ENCODE measurements around the gene KCNMB2.
"Not testable (repeated sequence)": the region's sequence is repeated elsewhere in the genome, so short reads cannot be mapped to it uniquely, and the experiment has no call there.

The KCNMB2 gene

DNA sequence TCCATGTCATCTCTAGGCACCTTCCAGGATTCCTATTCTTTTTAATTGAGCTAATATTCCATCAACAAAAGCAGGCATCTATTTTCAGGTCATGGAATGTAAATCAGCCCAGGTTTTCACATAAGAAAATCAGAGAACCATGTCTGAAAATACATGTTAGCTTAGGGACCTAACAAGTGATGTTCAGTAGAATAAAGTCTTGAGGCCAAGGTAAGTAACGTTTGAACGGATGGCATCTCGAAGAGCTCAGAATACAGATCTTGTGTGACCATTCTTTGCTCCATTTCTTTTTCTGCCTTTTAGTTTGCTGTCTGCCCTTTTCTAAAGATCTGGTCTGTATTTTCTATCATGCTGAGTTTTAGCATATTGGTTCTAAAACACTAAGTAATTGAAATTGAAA, 16.5 kb upstream of the KCNMB2 start:
- DNase-seq (ENCODE audit: low read depth in 1 of 2, low spot score in 1 of 2), result no peak

DNA sequence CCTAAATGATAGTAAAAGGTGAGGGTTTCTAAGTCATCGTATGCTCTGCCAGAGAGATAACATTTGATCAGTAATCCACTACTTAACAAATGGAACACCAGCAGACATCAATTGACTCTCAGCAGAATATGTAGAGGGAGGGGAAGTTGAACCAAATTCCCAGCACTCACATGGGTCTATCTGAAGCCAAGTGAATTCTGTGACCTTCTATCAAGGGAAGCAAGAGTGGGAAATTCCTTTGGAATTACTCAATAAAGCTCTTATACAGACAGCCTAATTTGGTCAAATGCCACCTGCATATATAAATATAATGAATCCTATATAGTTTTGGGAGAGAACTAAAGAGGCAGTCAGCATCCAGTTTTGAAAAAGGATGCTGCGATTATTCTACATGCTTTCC, 15.8 kb upstream of the KCNMB2 start:
- DNase-seq (ENCODE audit: low read depth in 1 of 2, low spot score in 1 of 2), result no peak

DNA sequence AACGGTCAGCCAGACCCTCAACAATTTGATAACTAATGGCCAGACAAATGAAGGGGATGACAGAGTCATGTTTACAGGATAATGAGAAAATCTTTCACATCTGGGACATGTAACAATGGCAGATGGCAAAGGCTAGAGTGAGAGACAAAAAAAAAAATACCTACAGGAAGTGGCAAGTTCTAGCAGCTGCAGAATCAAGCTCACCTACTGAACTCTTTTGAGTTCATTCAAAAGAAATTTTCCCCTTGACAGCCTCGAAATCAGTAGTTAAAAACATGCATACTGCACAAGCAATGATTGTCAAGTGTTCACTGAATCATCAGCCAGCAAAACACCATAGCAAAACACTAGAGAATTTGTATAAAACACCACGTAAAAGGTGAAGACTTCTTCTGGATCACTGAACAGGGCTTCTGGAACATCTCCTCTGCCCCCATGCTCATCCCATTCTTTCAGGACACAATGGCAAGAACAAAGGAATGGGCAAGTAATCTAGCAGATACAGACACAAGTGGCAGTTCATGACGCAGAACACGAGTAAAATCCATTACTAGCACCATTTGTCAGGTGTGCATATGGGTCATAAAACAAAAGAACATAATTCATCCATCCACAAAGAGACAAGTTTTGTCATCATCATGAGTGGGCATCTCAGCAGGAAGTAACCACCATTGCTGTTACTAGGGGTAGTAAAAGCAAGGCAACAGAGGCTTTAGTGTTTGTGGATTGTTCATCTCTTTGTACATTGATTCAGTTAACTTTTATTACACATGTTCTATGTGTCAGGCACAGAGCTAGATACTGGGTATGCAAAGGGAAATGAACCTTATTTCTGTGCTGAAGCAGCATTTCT, 13.8 kb upstream of the KCNMB2 start:
- no peak for DNase-seq (ENCODE audit: low read depth in 1 of 2, low spot score in 1 of 2)

DNA sequence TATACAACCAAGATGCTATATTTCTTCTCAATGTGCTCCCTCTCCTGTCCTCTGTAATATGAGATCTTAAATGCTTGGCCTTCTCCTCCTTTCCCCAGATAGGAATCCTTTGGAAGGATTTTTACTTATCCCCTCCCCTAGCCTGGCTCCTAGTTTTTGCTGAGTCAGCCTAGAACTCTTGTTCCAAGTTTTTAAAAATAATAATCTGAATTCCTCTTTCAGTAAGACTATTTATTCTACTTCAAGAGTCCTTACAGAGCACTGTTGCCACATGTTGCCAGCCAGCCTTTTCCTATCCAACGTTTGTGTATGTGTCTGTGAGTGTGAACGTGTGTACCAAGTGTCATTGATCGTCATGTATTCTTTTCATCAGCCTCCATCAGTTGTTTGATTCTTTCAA, 11.0 kb upstream of the KCNMB2 start:
- no peak for DNase-seq (ENCODE audit: low read depth in 1 of 2, low spot score in 1 of 2)

DNA sequence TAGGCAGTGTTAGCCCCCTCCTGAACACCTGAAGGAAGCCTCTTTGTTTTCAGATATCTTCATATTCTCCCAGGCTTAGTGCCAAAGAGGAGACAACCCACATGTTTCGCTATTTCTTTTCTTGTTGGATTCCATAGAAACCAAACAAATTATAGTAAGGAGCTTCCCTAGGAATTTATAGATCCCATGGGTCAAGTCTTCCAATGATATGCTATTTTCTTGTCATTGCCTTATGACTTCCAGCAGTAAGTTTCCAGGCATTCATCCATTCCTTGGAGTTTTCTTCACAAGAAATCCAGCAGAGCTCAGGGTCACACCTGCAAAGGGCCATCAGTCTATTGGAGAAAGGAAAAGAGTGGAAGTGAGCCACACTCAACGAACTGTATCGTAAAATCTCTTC, 9.9 kb upstream of the KCNMB2 start:
- no peak for DNase-seq (ENCODE audit: low read depth in 1 of 2, low spot score in 1 of 2)

DNA sequence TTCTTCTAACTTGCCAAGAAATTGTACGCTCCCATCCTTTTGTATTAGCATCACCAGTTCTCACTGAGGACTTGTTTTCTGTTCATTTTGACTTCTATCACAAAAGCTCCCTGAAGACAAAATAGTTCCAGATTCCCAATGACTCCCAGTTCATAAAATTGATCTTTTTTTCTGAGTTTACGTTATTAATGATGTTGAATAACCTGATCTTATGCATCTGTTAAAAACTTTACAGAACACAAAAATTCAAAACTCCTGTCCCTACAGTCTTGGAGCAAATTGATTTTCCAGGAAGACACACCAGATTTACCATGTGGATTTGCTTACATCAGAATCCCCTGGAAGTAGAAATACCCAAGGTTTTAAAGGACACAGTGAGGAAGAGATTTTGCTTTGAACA, 8.3 kb upstream of the KCNMB2 start:
- DNase-seq (ENCODE audit: low read depth in 1 of 2, low spot score in 1 of 2), result no peak

DNA sequence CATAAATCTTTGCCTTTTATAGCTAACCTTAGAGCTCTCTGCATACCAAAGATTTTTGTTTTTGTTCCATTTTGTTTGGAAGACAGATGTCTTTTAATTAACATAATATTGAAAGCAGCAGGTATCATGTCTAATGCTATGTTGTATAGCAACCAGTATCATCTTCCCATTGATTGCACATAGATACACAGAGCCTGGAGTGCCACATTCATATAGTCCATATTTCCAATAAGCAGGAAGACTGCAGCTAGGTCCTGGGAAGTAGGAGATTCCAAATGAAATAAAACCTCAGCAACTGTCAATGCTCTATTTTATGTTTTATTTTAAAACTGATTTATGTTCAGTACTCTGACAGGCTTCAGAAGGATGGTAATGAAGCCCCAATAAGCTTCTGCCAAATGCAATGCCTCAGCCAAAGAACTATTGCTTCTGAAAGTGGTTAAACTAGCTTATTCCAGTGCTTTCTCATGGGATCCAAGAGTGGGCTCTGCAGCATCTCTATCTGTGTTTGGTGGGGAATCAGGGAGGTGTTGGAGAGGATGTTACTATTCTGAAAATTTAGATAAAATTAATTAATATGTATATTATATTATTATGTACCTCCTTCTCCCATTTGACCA, 6.5 kb upstream of the KCNMB2 start:
- DNase-seq (ENCODE audit: low read depth in 1 of 2, low spot score in 1 of 2), result no peak

DNA sequence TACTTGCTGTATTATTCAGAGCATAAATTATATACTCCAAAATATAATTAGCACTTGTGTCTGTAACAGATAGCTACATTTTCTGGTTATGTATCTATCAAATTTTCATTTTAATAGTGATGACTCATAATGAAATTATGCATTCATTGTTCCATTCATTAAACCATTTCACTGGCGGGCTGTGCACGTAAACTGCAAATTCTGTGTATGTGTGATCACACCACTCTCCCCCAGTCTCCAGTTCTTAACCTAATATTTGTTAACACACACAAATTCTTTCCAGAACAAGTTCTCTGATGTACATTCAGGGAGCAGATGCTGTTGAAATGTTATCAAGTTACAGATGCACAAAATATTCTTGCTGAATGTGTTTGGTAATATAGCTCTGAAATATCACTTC, 3.8 kb upstream of the KCNMB2 start:
- DNase-seq (ENCODE audit: low read depth in 1 of 2, low spot score in 1 of 2), result no peak

DNA sequence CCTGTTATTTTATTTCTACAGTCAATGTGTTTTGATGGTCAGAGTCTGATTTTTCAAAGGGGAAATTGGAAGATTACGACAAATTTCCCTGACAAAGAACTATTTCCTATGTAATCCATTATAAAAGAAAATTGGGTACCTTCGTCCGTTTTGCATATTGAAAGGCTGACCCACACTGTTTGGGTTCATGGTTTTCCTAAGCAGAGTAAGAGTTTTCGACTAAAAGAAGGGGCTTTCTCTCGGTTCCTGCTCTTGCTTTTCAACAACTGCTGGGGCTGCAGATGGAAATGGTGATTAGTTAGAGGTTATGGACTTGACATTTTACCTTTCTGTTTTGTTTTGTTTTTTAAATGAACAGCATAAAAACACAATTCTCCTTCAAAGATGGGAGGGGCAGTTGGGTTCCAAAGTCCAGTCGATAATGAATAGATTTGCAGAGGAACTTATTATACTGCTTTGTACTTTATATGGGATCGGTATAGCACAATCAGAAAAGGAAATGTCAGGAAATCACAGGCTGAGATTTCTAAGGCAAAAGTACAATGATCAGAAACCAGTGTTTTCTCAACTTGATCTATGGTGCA, 978 bp downstream of the KCNMB2 start:
- no peak for DNase-seq (ENCODE audit: low read depth in 1 of 2, low spot score in 1 of 2)

DNA sequence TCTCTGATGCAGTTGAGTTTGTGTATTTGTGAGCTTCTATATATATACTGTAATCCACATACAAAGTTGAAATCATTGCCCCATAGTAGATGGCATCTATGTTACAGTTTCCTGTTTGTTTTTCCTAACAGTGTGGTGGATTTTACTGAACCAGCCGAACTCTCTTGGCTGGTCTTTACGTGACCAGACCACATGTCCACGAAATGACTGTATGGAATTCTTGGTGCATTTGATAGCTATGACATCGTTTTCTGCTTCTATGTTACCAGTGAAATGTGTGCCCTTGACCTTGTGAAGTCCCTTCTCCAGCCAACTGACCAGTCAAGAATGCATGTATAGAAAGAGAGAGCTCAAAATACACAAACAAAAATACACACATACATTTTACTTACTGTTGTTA, 1.8 kb downstream of the KCNMB2 start:
- no peak for DNase-seq (ENCODE audit: low read depth in 1 of 2, low spot score in 1 of 2)

DNA sequence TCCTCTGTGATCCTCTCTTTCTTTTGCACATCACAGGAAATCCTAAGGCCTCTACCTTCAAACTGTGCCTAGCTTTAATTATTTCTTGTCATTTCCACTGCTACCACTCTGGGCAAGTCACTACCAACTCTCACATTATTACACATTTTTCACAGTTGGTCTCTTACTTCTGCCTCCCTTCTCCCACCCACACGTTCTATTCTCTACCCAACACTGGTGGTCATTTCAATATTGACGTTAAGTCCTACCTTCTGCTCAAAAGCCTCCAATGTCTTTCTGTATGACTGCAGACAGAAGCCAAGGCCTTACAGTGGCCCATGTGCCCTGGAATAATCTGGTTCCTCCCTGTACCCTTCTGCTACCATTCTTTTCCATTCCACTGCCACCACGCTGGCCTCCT, 3.9 kb downstream of the KCNMB2 start:
- no peak for DNase-seq (ENCODE audit: low read depth in 1 of 2, low spot score in 1 of 2)

DNA sequence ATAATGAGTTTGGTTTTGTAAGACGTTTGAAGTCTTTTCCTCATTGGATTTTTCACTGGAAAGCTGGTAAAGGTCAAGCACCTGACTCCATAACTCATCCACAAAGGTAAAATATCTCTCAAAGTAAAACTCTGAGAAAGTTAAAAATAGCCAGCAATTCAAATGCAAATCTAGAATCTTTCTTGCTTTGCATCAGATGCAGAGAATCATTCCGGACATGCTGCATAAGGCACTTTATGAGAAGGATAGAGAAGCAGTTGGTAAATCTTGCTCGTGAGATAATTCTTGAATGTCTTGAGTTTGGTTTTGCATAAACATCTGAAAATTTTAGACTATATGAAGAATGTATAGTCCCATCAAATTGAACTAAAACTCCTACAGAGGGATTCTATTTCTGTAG, 9.1 kb downstream of the KCNMB2 start:
- DNase-seq (ENCODE audit: low read depth in 1 of 2, low spot score in 1 of 2), result no peak

DNA sequence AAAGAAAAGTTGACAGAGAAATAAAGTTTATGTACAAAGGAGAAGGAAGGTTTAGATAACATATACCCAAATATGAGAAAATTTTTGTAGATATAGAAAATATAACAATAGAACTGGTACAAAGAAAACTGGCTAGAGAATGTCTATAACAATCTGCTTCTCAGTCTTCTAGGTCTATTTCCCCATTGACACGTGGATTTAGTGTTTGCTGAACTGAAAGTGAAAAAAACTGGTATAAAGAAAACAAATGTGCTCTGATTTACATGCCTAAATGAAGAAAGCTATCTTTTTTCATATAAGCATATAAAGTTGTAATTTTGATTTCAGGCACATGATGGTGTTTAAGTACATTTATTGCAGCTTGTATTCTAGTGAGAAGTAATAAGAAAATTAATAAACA, 9.8 kb downstream of the KCNMB2 start:
- DNase-seq (ENCODE audit: low read depth in 1 of 2, low spot score in 1 of 2), result no peak

DNA sequence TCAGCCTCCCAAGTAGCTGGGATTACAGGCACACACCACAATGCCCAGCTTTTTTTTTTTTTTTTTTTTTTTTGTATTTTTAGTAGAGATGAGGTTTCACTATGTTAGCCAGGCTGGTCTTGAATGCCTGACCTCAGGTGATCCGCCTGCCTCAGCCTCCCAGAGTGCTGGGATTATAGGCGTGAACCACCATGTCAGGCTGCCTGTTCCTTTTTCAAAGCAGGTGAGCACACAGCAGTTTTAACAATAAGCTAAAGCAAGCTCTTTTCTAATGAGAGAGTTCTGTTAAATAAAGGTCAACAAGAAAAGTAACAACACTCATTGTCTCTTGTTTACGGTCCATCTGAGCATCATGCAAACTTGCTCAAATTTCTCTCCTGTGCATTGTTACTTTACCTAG, 13.2 kb downstream of the KCNMB2 start:
- not testable (repeated sequence) for DNase-seq (ENCODE audit: low read depth in 1 of 2, low spot score in 1 of 2)

DNA sequence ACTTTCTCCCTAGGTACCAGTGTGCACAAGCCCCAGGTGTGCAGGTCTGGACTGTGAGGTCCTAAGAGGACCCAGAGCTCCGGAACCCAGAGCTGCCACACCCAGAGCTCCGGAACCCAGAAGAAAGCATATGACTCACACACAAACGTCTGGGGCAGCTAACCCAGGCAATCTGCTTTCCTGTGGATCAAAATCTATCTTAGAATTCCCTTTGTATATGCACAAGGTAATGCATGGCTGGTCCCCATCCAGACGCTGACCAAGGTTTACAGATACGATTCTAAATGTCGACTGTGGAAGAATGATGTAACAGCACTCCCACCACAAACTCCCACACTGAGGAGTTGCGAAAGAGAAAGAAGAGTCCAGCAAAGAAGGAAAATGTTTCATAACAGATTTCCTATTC, 15.7 kb downstream of the KCNMB2 start:
- DNase-seq (ENCODE audit: low read depth in 1 of 2, low spot score in 1 of 2), result no peak

DNA sequence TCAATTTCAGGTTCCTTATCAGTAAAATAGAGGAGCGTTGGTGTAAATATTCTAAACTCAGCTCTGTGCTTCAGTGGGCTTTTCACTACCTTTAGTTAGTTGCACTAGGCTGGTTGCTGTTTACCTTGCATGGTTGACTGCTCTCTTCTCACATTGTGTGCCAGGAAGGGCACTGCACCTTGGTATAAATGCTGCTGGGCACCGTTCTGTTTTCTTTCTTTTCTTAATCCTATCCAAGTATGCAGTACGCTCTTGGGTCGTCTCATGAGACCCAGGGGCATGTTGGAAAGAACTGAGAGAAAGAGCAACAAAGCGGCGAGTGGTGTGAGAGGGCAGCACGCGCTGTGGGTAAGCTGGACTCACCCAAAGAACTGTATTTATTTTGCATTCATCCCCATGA, 22.4 kb downstream of the KCNMB2 start:
- DNase-seq (ENCODE audit: low read depth in 1 of 2, low spot score in 1 of 2), result no peak

DNA sequence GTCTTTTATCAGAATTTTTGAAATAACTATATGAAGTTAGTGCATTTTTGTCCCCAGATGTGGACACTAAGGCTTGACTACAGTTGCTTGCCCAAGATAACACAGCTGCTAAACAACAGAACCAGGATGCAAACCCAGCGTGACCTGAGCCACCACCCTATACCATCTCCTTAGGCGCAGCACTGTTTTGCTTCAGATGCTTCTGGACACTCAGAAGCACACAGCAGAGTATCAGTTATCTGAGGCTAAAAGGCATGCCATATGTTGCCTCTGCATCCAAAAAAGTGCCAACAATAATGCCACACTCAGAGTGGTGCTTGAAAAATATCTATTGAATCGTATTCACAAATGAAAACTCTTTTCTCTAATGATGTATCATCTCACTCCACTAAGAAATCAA, 24.5 kb downstream of the KCNMB2 start:
- no peak for DNase-seq (ENCODE audit: low read depth in 1 of 2, low spot score in 1 of 2)

DNA sequence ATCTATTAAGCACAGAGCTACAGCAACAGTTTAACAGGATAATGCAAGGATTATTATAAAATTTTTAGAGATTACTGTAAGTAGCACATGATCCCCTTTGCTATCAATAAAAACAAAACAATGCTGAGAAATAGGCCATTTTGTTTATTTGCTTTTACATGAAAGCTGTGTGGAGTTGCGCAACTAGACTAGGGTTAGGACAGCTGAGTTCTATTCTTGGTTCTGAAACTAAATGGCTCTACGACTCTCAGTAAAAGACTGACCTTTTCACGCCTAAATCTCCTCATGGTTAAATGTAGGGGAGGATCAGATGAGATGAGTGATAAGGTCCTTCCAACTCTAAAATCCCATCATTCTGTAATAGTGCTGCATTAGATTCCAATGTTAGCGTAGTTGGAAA, 25.0 kb downstream of the KCNMB2 start:
- no peak for DNase-seq (ENCODE audit: low read depth in 1 of 2, low spot score in 1 of 2)

DNA sequence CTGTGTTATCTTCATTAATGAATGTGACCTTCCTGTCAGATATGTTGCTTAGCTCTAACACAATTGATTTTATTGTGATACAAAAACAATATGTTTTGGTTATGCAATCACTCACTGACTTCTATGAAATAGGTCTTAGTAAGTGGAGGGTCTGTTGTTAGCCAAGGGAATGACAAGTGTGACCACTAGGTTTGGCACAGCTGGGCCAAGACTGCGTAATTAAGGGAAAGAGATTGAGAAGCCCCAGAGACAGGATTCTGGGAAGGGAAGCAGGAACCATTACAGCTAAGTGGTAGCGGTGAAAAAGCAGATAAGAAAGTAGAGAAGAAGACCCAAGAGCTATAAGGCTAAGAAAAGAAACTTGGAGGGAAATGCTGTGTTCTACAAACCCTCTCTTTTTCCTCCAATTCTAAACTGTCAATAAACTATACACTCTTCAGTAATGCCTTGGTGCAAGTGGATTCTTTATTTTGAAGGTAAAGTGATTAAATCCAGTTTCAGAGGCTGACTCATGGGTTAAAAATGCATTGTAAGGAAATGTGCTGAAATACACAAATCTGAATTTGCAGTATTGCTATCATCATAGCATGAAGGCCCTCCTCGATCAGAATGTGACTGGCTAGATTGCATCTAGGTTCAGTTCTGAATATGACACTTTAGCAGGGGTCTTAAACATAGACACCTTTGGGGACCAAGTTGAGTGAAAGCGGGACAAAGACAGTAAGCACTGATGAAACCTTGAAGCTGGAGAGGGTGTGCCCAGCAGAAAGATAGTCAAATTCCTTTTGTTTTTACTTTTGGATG, 26.1 kb downstream of the KCNMB2 start:
- no peak for DNase-seq (ENCODE audit: low read depth in 1 of 2, low spot score in 1 of 2)

DNA sequence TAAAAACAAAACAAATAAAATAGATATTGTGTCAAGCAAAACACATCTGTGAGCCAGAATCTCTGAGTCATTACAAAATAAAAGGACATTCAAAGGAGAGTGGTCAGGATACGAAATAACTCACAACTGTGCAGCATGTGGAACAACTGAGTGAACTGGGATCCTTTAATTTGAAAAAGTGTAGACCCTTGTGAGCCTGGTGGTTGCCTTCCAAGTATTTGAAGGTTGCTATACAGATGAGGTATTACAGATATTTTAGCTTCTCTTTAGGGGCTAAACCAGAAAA, 26.7 kb downstream of the KCNMB2 start:
- no peak for DNase-seq (ENCODE audit: low read depth in 1 of 2, low spot score in 1 of 2)

DNA sequence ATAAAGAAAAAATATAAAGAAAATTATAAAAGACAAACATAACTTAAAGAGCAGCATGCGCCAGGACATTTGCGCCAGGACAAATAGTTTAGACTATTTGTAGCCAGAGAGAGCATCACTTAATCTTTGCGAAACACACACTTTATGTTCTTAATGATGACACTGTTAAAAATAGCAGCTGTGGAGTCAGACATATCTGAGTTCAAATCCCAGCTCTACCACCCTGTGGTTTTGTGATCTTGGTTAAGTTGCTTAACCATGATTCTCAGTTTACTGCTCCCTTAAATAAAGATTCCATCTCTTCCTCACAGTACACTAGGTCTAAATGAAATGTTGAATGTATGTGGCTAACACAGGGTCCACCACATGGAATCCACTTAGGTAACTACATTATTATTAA, 31.4 kb downstream of the KCNMB2 start:
- DNase-seq (ENCODE audit: low read depth in 1 of 2, low spot score in 1 of 2), result no peak

DNA sequence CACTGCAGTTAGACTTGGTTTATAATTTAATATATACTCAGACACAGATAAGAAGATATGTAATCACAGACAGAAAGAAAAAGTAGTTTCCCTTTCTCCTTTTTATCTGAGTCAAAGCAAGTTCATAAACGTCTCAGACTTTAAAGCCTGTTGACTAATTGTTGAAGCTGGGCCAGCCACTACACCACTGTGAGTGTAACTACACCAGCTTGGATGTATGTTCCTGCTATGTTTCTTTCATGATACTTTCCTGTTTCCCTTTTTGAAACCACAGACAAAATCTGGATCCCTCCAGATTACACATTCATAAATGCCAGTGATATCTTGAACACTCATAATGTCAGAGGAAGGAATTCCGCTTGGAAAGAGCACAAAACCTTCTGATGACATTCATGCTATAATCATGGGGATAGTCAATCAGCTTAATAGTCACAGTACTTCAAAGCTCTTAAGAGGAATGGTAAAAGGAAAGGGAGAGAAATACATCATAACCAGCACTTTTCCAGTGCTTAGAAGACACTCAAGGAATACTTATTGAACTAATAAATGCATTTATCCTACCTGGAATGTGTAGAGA, 32.0 kb downstream of the KCNMB2 start:
- no peak for DNase-seq (ENCODE audit: low read depth in 1 of 2, low spot score in 1 of 2)
